Measurements from ENCODE around the gene TAF1C. TPM values are rescaled to one million over a fixed set of nuclear protein-coding genes. Genes with fewer than 3 reads are reported as not detected.
A peak's percentile ranks its signal among the peaks of the same experiment; 100 is the strongest.

Gene TAF1C
- total and polyA plus RNA-seq, 2 donors from 2014 or later = 24.7 to 64.7 TPM

DNA sequence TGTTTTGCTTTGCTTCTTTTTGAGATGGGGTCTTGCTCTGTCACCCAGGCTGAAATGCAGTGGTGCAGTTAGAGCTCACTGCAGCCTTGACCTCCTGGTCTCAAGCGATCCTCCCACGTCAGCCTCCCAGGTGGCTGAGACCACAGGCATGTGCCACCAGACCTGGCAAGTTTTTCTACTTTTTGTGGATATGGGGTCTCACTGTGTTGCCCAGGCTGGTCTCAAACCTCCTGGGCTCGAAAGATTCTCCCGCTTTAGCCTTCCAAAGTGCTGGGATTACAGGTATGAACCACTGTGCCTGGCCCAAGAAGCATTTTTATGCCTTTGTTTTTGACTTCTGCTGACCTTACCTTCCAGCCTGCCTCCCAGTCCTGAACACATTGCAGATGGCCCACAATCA, 31.6 kb downstream of the TAF1C start:
- intact Hi-C loops (cut with DNase I) = no loop called here
- H3K27ac ChIP-seq (ENCODE audit: low read depth in 2 of 2, low read length in 2 of 2) = no peak overlapping the region
- no peaks in the 10 kb centered on the region for H3K36me3 ChIP-seq (ENCODE audit: control insufficient read depth in 2 of 3, insufficient read depth in 3 of 3, low read length in 3 of 3)
- DNase-seq = peak in 1 of 5 donors; percentile 16
- no peak overlapping the region for H3K9ac ChIP-seq (ENCODE audit: low read length in 3 of 3)
- H3K4me1 ChIP-seq (ENCODE audit: control insufficient read depth in 2 of 3, insufficient read depth in 2 of 3, low read depth in 1 of 3, low read length in 3 of 3) = no peaks in the 10 kb centered on the region
- no peak for FAIRE-seq
- H3K27me3 ChIP-seq (ENCODE audit: control insufficient read depth, insufficient read depth, low read length) = no peaks in the 10 kb centered on the region
- H3K4me3 ChIP-seq (ENCODE audit: low read length in 3 of 3) = no peak overlapping the region
- TF ChIP-seq, protein P1, sequence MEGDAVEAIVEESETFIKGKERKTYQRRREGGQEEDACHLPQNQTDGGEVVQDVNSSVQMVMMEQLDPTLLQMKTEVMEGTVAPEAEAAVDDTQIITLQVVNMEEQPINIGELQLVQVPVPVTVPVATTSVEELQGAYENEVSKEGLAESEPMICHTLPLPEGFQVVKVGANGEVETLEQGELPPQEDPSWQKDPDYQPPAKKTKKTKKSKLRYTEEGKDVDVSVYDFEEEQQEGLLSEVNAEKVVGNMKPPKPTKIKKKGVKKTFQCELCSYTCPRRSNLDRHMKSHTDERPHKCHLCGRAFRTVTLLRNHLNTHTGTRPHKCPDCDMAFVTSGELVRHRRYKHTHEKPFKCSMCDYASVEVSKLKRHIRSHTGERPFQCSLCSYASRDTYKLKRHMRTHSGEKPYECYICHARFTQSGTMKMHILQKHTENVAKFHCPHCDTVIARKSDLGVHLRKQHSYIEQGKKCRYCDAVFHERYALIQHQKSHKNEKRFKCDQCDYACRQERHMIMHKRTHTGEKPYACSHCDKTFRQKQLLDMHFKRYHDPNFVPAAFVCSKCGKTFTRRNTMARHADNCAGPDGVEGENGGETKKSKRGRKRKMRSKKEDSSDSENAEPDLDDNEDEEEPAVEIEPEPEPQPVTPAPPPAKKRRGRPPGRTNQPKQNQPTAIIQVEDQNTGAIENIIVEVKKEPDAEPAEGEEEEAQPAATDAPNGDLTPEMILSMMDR (IDR thresholded peaks at IDR 0.05; ENCODE audit: borderline replicate concordance, extremely low read depth, insufficient read depth) = no peak
- no peaks in the 10 kb centered on the region for H3K9me3 ChIP-seq (ENCODE audit: control insufficient read depth in 2 of 3, insufficient read depth in 1 of 3, low read length in 3 of 3)

GRCh38 chr16:84153660-84154214, 33.1 kb downstream of the TAF1C start:
- Histone ChIP-seq H3K27me3 (ENCODE audit: control insufficient read depth, insufficient read depth, low read length) (no peaks in the 10 kb centered on the region), H3K9me3 (ENCODE audit: control insufficient read depth in 2 of 3, insufficient read depth in 1 of 3, low read length in 3 of 3) (no peaks in the 10 kb centered on the region), H3K9ac (ENCODE audit: low read length in 3 of 3) (no peak overlapping the region), H3K4me3 (ENCODE audit: low read length in 3 of 3) (no peak overlapping the region), H3K36me3 (ENCODE audit: control insufficient read depth in 2 of 3, insufficient read depth in 3 of 3, low read length in 3 of 3) (no peaks in the 10 kb centered on the region), H3K4me1 (ENCODE audit: control insufficient read depth in 2 of 3, insufficient read depth in 2 of 3, low read depth in 1 of 3, low read length in 3 of 3) (no peaks in the 10 kb centered on the region), H3K27ac (ENCODE audit: low read depth in 2 of 2, low read length in 2 of 2) (no peak overlapping the region)
- FAIRE-seq = no peak
- TF ChIP-seq, protein P1 (IDR thresholded peaks at IDR 0.05; ENCODE audit: borderline replicate concordance, extremely low read depth, insufficient read depth) = no peak
- intact Hi-C loops (cut with DNase I) = no loop called here
- peak in 1 of 5 donors; percentile 50 for DNase-seq

- no peak overlapping the region for H3K27ac ChIP-seq (ENCODE audit: low read depth in 2 of 2, low read length in 2 of 2)
- no peak overlapping the region for H3K9ac ChIP-seq (ENCODE audit: low read length in 3 of 3)
- H3K4me3 ChIP-seq (ENCODE audit: low read length in 3 of 3) = no peak overlapping the region
- no peaks in the 10 kb centered on the region for H3K27me3 ChIP-seq (ENCODE audit: control insufficient read depth, insufficient read depth, low read length)
- intact Hi-C loops (cut with DNase I) = no loop called here
- H3K9me3 ChIP-seq (ENCODE audit: control insufficient read depth in 2 of 3, insufficient read depth in 1 of 3, low read length in 3 of 3) = no peaks in the 10 kb centered on the region
- H3K4me1 ChIP-seq (ENCODE audit: control insufficient read depth in 2 of 3, insufficient read depth in 2 of 3, low read depth in 1 of 3, low read length in 3 of 3) = no peaks in the 10 kb centered on the region
- DNase-seq (no peak), FAIRE-seq (no peak)
- H3K36me3 ChIP-seq (ENCODE audit: control insufficient read depth in 2 of 3, insufficient read depth in 3 of 3, low read length in 3 of 3) = no peaks in the 10 kb centered on the region
- TF ChIP-seq, protein P1 (IDR thresholded peaks at IDR 0.05; ENCODE audit: borderline replicate concordance, extremely low read depth, insufficient read depth) = no peak
Observed at GRCh38 chr16:84150926-84151325, 35.9 kb downstream of the TAF1C start.
